ENCODE results near the gene HEATR5A. TPM values are rescaled to one million over a fixed set of nuclear protein-coding genes. Genes with fewer than 3 reads are reported as not detected.
"Not testable (repeated sequence)": the region's sequence is repeated elsewhere in the genome, so short reads cannot be mapped to it uniquely, and the experiment has no call there.

The HEATR5A gene
- total and polyA plus RNA-seq, 11 donors, result 22.4 to 57.6 (median 45.5) TPM

DNA sequence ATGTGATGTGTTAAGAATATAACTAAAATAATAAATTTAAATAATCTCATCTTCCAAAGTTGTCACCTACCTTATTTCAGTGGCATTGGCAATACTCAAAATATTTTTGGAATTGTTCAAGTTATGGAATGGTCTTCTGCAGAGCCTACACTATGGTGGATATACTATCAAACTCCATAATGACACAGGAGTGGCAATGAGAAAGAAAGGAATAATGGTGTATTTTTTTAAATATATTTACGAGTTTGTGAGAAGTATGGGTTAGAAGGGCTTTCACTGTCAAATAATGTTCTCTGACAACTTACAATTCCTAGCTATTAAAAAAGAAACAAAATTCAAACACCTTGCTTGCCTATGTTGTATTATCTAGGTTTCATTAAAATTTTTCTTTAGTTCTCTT, 38.1 kb downstream of the HEATR5A start:
- Histone ChIP-seq H3K4me3 (no peak overlapping the region), H3K27ac (no peak overlapping the region), H3K9me3 (no peaks in the 10 kb centered on the region), H3K27me3 (no peaks in the 10 kb centered on the region), H3K36me3 (peaks cover 0 to 98% (median 84%) of the 10 kb centered on the region in 9 donors), H3K4me1 (peaks cover 0 to 7% (median 0%) of the 10 kb centered on the region in 12 donors)
- ATAC-seq (no peak), DNase-seq (no peak)
- intact Hi-C loops (cut with DNase I), result no loop called here
- WGBS, 4 donors, result 88 to 96% (median 96%) methylated on average over 1 of the region's 1 CpG
- TF ChIP-seq POLR2A (IDR thresholded peaks at IDR 0.05) (no peak), CTCF (IDR thresholded peaks at IDR 0.05) (no peak)

DNA sequence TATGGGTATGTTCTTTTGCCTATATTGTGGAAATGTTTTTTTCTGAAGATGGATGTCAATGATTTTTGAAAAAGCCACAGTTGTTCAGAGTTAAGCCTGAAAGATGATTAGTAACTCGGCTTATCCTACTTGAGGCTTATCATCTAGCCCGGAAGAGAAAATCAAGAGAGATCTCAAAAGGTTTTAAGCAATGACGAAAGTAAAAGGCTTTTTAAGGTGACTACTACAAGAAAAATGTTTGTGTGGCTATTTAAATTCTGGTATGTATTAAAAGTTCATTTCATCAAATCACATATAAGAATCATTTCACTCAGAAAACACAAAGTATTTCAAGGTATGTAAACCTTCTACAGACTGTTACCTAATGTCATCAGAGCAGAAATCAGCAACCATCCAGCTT, 40.2 kb downstream of the HEATR5A start:
- Histone ChIP-seq H3K27ac (no peak overlapping the region), H3K27me3 (no peaks in the 10 kb centered on the region), H3K36me3 (peaks cover 0 to 98% (median 86%) of the 10 kb centered on the region in 9 donors), H3K9me3 (no peaks in the 10 kb centered on the region), H3K4me3 (no peak overlapping the region), H3K4me1 (peaks cover 0 to 7% (median 0%) of the 10 kb centered on the region in 12 donors)
- TF ChIP-seq CTCF (IDR thresholded peaks at IDR 0.05) (no peak), POLR2A (IDR thresholded peaks at IDR 0.05) (no peak)
- WGBS, 4 donors, result 86 to 96% (median 90%) methylated on average over 3 of the region's 3 CpGs
- no peak for ATAC-seq
- DNase-seq, result no peak
- intact Hi-C loops (cut with DNase I), result no loop called here

DNA sequence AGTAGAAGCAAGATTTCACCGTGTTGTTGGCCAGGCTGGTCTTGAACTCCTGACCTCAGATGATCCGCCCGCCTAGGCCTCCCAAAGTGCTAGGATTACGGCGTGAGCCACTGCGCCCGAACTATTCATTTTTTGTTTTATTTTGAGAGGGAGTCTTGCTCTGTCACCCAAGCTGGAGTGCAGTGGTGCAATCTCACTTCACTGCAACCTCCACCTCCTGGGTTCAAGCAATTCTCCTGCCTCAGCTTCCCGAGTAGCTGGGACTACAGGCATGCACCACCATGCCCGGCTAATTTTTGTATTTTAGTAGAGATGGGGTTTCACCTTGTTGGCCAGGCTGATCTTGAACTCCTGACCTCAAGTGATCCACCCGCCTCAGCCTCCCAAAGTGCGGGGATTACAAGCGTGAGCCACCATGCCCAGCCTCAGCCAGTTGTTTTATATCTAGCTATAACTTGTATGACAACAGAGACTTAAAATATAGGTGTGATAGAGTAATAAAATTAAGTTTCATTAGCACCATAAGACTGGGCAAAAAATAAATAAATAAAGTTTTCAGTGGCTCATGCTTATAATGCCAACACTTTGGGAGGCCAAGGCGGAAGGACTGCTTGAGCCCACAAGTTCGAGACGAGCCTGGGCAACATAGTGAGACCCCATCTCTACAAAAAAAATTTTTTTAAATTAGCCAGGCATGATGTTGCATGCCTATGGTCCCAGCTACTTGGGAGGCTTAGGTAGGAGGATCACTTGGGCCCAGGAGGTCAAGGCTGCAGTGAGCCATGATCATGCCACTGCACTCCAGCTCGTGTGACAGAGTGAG, 41.0 kb downstream of the HEATR5A start:
- 92 to 97% (median 95%) methylated on average over 16 of the region's 16 CpGs for WGBS, 4 donors
- H3K27me3 ChIP-seq; H3K9me3 ChIP-seq; H3K27ac ChIP-seq; DNase-seq; intact Hi-C loops (cut with DNase I); ATAC-seq; H3K4me1 ChIP-seq; H3K4me3 ChIP-seq: not testable (repeated sequence)
- peaks cover 0 to 98% (median 87%) of the 10 kb centered on the region in 9 donors for H3K36me3 ChIP-seq

- Histone ChIP-seq H3K4me1 (peaks cover 0 to 7% (median 0%) of the 10 kb centered on the region in 12 donors), H3K27me3 (no peaks in the 10 kb centered on the region), H3K4me3 (no peak overlapping the region), H3K36me3 (peaks cover 0 to 96% (median 86%) of the 10 kb centered on the region in 9 donors), H3K27ac (no peak overlapping the region), H3K9me3 (no peaks in the 10 kb centered on the region)
- WGBS, 4 donors, result 93 to 99% (median 97%) methylated on average over 5 of the region's 5 CpGs
- intact Hi-C loops (cut with DNase I), result no loop called here
- DNase-seq (no peak), ATAC-seq (no peak)
- TF ChIP-seq CTCF (IDR thresholded peaks at IDR 0.05) (no peak), POLR2A (IDR thresholded peaks at IDR 0.05) (no peak)
Measured at GRCh38 chr14:31377433-31377832, 42.9 kb downstream of the HEATR5A start.
